Breast epithelium (tissue), 4 donors: Measurements from ENCODE around the gene ARHGAP15. TPM values are rescaled to one million over a fixed set of nuclear protein-coding genes. Genes with fewer than 3 reads are reported as not detected.

ENCODE experiments used
- DNase-seq, 2 donors: peaks; one replicate each; pipeline ENCODE4 v3.0.0-alpha.2; 2019; ENCODE audit warnings: low spot score in 2 of 2
- H3K27ac ChIP-seq, 2 donors: fragments of 200-600 bp; sonication (generic) in 1 of 2; one replicate each; pipeline ENCODE4 v1.5.1; 2016 to 2019; ENCODE audit warnings: mild to moderate bottlenecking in 1 of 2
- H3K27me3 ChIP-seq, 2 donors: fragments of 200-600 bp; sonication (generic) in 1 of 2; one replicate each; pipeline versions ENCODE4 v1.5.1 to v1.6.0; 2017 to 2019; ENCODE audit warnings: control low read depth in 1 of 2, mild to moderate bottlenecking in 1 of 2
- H3K36me3 ChIP-seq: fragments of 200-600 bp; one replicate; pipeline ENCODE4 v1.5.1; 2019
- H3K4me1 ChIP-seq, 2 donors: fragments of 200-600 bp; sonication (generic); one replicate each; pipeline ENCODE4 v1.5.1; 2016 to 2019; ENCODE audit warnings: control low read depth in 1 of 2
- H3K4me3 ChIP-seq, 3 donors: fragments of 200-600 bp; sonication (generic); 1 replicate in 2 of 3; 2 replicates in 1 of 3; pipeline ENCODE4 v1.5.1; 2016 to 2019; ENCODE audit warnings: mild to moderate bottlenecking in 3 of 3, moderate library complexity in 2 of 3
- H3K9me3 ChIP-seq, 2 donors: fragments of 200-600 bp; sonication (generic) in 1 of 2; one replicate each; pipeline ENCODE4 v1.5.1; 2016 to 2019; ENCODE audit warnings: control low read depth in 1 of 2
- CTCF ChIP-seq, 3 donors: fragments of 450-650 bp; IDR thresholded peaks; one replicate each; pipeline ENCODE4 v1.5.1; 2016 to 2017; ENCODE audit warnings: antibody characterized with exemption in 3 of 3, mild to moderate bottlenecking in 3 of 3, moderate library complexity in 3 of 3
- POLR2A ChIP-seq: fragments of 450-650 bp; IDR thresholded peaks from one replicate; pipeline ENCODE4 v1.6.1; 2016; ENCODE audit warnings: antibody characterized with exemption, mild to moderate bottlenecking, moderate library complexity
- POLR2AphosphoS5 ChIP-seq, 3 donors: sonication (generic); formaldehyde crosslinking; IDR thresholded peaks; one replicate each; pipeline ENCODE4 v1.6.1; 2017; ENCODE audit warnings: antibody characterized with exemption in 3 of 3
- intact Hi-C: fragments of 100-400 bp; cut with DNase I; formaldehyde crosslinking; loops from one replicate; pipeline ENCODE4 v1.15.1; 2023; ENCODE audit warnings: low total_unique reads
- total RNA-seq, 3 donors: library from RNA; depleted of rRNA; stranded (reverse); fragments of >200 nt; gene quantifications; one replicate each; pipeline ENCODE4 v1.1.0, GENCODE V29; 2016

ARHGAP15 gene
- total RNA-seq, 3 donors from 2014 or later = 8.9 to 13.4 (median 10.7) TPM

- intact Hi-C loops = no loop called here
- H3K4me1 ChIP-seq = no peaks in the 10 kb centered on the region
- H3K9me3 ChIP-seq = no peaks in the 10 kb centered on the region
- no peak for TF ChIP-seq POLR2A
- TF ChIP-seq CTCF (IDR thresholded peaks at IDR 0.05) = no peak
- no peak for TF ChIP-seq POLR2AphosphoS5 (IDR thresholded peaks at IDR 0.05)
- no peaks in the 10 kb centered on the region for H3K27me3 ChIP-seq
- no peak overlapping the region for H3K4me3 ChIP-seq
- no peak for DNase-seq
- no peaks in the 10 kb centered on the region for H3K36me3 ChIP-seq
- H3K27ac ChIP-seq = no peak overlapping the region
These were observed 168.0 kb downstream of the ARHGAP15 start for GRCh38 chr2:143297182-143297581.

- TF ChIP-seq CTCF (IDR thresholded peaks at IDR 0.05) = no peak
- TF ChIP-seq POLR2AphosphoS5 (IDR thresholded peaks at IDR 0.05) = no peak
- TF ChIP-seq POLR2A = no peak
- no peak overlapping the region for H3K27ac ChIP-seq
- no peak for DNase-seq
These were observed 171.3 kb downstream of the ARHGAP15 start for GRCh38 chr2:143300536-143300935.

GRCh38 chr2:143311426-143311825 lies 182.2 kb downstream of the ARHGAP15 start:
- Histone ChIP-seq H3K27ac (no peak overlapping the region), H3K4me3 (no peak overlapping the region), H3K9me3 (no peaks in the 10 kb centered on the region), H3K4me1 (no peaks in the 10 kb centered on the region), H3K27me3 (no peaks in the 10 kb centered on the region), H3K36me3 (no peaks in the 10 kb centered on the region)
- intact Hi-C loops = no loop called here
- DNase-seq = no peak
- TF ChIP-seq CTCF (IDR thresholded peaks at IDR 0.05) (no peak), POLR2A (no peak), POLR2AphosphoS5 (IDR thresholded peaks at IDR 0.05) (no peak)

More at GRCh38 chr2:143300536-143300935, 171.3 kb downstream of the ARHGAP15 start:
- Histone ChIP-seq H3K4me1 (no peaks in the 10 kb centered on the region), H3K27me3 (no peaks in the 10 kb centered on the region), H3K9me3 (no peaks in the 10 kb centered on the region), H3K36me3 (no peaks in the 10 kb centered on the region), H3K4me3 (no peak overlapping the region)
- intact Hi-C loops = no loop called here

GRCh38 chr2:143312441-143312840 lies 183.2 kb downstream of the ARHGAP15 start:
- no peaks in the 10 kb centered on the region for H3K27me3 ChIP-seq
- DNase-seq = no peak
- no peaks in the 10 kb centered on the region for H3K9me3 ChIP-seq
- intact Hi-C loops = no loop called here
- no peak overlapping the region for H3K4me3 ChIP-seq
- TF ChIP-seq CTCF (IDR thresholded peaks at IDR 0.05) (no peak), POLR2AphosphoS5 (IDR thresholded peaks at IDR 0.05) (no peak), POLR2A (no peak)
- no peaks in the 10 kb centered on the region for H3K4me1 ChIP-seq
- H3K36me3 ChIP-seq = no peaks in the 10 kb centered on the region
- no peak overlapping the region for H3K27ac ChIP-seq

GRCh38 chr2:143313861-143314260 lies 184.6 kb downstream of the ARHGAP15 start:
- Histone ChIP-seq H3K4me1 (no peaks in the 10 kb centered on the region), H3K27ac (no peak overlapping the region), H3K27me3 (no peaks in the 10 kb centered on the region), H3K9me3 (no peaks in the 10 kb centered on the region), H3K4me3 (no peak overlapping the region), H3K36me3 (no peaks in the 10 kb centered on the region)
- no peak for DNase-seq
- intact Hi-C loops = no loop called here
- TF ChIP-seq POLR2AphosphoS5 (IDR thresholded peaks at IDR 0.05) = no peak
- no peak for TF ChIP-seq CTCF (IDR thresholded peaks at IDR 0.05)
- no peak for TF ChIP-seq POLR2A
